Muscle layer of duodenum (tissue), 2 donors: ENCODE results near the gene FNDC3B.

Experiments used
- H3K27ac ChIP-seq: one replicate; pipeline ENCODE4 v1.7.0; 2013; ENCODE audit warnings: mild to moderate bottlenecking, low read length
- H3K27me3 ChIP-seq: one replicate; pipeline ENCODE4 v1.7.0; 2013; ENCODE audit warnings: low read depth, mild to moderate bottlenecking, control low read depth, low read length
- H3K36me3 ChIP-seq, 2 donors: one replicate each; pipeline ENCODE4 v1.7.0; 2013; ENCODE audit warnings: low read length in 2 of 2, control low read depth in 1 of 2, mild to moderate bottlenecking in 1 of 2; ENCODE audit not compliant: insufficient read depth in 2 of 2, control insufficient read depth in 1 of 2
- H3K4me1 ChIP-seq, 2 donors: one replicate each; pipeline ENCODE4 v1.7.0; 2013; ENCODE audit warnings: low read length in 2 of 2, mild to moderate bottlenecking in 2 of 2, control low read depth in 1 of 2, moderate library complexity in 1 of 2; ENCODE audit not compliant: insufficient read depth in 2 of 2, control insufficient read depth in 1 of 2
- H3K4me3 ChIP-seq, 2 donors: one replicate each; pipeline ENCODE4 v1.7.0; 2013; ENCODE audit warnings: low read length in 2 of 2, low read depth in 1 of 2, mild to moderate bottlenecking in 1 of 2
- H3K9me3 ChIP-seq, 2 donors: one replicate each; pipeline ENCODE4 v1.7.0; 2013; ENCODE audit warnings: low read length in 2 of 2, control low read depth in 1 of 2, mild to moderate bottlenecking in 1 of 2; ENCODE audit not compliant: control insufficient read depth in 1 of 2
- donor health status: healthy.

The FNDC3B gene

GRCh38 chr3:172111163-172111562 is 71.8 kb downstream of the FNDC3B start:
- Histone ChIP-seq H3K27me3 (no peaks in the 10 kb centered on the region), H3K9me3 (no peaks in the 10 kb centered on the region), H3K36me3 (peaks cover 10 to 19% of the 10 kb centered on the region in 2 donors), H3K4me1 (peaks cover 19 to 31% of the 10 kb centered on the region in 2 donors), H3K27ac (no peak overlapping the region), H3K4me3 (no peak overlapping the region)

DNA sequence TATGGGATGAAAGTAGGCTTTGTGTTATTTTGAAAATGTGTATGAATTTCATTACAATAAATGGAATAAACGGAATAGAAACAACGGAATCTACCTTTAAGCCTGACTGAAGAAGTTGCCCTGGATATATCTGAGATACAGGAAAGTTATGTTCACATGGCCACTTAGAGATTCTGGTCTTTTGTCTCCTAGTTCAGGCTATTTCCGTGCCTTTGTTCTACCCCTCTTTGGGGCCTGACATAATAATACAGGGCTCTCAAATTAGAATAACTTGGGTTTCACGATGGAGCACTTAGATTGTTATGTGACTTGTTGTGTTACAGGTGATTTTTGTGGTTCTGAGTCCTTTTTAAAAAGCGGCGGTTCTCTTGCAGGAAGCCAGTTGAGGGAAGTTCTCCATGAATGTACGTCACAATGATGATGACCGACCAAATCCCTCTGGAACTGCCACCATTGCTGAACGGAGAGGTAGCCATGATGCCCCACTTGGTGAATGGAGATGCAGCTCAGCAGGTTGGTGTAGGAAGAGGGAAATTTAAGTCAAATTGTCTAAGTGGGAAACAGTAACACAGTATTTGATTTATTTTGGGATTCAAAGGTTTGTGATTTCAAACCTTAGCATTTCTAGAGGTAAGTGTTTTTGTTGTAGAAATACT is 72.8 kb downstream of the FNDC3B start:
- peaks cover 9 to 29% of the 10 kb centered on the region in 2 donors for H3K4me1 ChIP-seq
- H3K27ac ChIP-seq = no peak overlapping the region
- no peaks in the 10 kb centered on the region for H3K27me3 ChIP-seq
- H3K4me3 ChIP-seq = no peak overlapping the region
- no peaks in the 10 kb centered on the region for H3K9me3 ChIP-seq
- peaks cover 10 to 19% of the 10 kb centered on the region in 2 donors for H3K36me3 ChIP-seq

DNA sequence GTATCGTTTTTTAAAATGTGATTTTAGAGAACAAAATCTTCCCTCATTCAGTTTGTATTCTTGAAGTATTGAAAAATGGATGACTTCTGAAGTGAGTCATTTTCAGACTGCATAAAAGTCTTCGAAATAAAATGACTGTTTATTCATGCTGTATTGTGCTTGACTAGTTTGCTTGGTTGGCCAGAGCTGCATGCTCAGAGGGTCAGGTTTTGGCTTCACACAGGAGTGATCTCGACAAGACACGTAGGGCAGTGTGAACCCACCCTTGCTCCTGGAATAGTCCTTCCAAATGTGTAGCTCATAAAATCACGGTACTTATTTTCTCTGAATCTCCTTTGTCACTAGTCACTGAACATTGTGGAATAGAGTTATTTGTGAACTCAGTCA is 73.3 kb downstream of the FNDC3B start:
- Histone ChIP-seq H3K36me3 (peaks cover 10 to 19% of the 10 kb centered on the region in 2 donors), H3K4me1 (peaks cover 4 to 25% of the 10 kb centered on the region in 2 donors), H3K9me3 (no peaks in the 10 kb centered on the region), H3K4me3 (no peak overlapping the region), H3K27me3 (no peaks in the 10 kb centered on the region), H3K27ac (no peak overlapping the region)

DNA sequence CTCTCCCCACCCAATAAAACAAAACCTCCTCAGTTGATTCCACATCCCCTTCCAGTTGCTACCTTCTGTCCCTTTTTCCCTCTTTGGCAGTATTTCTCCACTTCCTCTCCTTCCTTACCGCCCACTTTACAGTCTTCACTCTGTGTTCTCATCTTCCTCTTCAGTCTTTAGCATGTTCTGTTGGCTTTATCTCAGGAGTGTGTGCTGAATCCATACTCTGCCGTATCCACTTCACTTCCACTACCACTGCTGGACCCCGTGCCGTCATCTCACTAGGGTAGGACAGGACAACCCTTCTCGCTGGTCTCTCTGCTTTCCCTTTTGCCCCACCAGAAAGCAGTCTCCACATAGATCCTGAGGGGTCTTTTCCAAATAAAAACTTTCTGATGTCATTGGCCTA is 74.3 kb downstream of the FNDC3B start:
- Histone ChIP-seq H3K36me3 (peaks cover 10 to 19% of the 10 kb centered on the region in 2 donors), H3K27ac (no peak overlapping the region), H3K4me1 (peaks cover 4 to 27% of the 10 kb centered on the region in 2 donors), H3K9me3 (no peaks in the 10 kb centered on the region), H3K4me3 (no peak overlapping the region), H3K27me3 (no peaks in the 10 kb centered on the region)

DNA sequence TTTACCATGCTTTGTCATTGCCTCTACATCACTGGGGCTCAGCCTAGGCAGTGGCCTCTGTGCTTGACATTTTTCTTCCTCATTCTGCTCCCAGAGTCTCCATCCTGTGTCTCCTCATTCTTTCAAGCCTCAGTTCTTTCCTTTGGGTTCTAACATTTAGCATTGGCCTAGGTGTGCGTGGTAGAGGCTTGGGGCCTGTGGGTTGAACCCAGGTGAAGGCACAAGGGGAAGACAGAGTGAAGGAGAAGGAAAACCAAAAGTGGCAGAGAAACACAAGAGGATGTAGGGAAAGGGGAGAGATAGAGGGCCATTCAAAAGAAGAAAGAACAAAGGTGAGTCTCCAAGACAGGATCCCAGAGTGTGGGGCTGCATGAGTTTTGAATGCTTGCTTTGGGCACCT is 75.7 kb downstream of the FNDC3B start:
- Histone ChIP-seq H3K27ac (no peak overlapping the region), H3K4me1 (peaks cover 4 to 30% of the 10 kb centered on the region in 2 donors), H3K4me3 (no peak overlapping the region), H3K9me3 (no peaks in the 10 kb centered on the region), H3K36me3 (peaks cover 10 to 19% of the 10 kb centered on the region in 2 donors), H3K27me3 (no peaks in the 10 kb centered on the region)

DNA sequence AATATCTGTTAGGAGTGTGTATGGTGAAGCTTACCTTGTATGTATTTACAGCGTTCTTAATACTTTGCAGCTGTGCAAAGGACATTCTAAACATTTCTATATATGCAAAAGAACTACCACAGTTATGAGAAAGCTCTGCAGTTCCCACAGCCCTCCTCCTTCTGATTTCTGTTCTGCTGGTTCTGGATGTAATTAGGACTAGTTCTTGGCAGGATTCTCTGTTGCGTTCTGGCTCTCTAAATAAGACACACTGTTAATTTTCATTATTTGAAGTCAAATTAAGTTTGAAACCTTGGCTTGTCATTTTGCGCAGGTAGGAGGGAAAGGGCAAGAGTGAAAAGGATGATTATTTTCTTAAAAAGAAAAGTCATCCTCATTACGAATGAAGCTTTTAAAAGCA is 76.4 kb downstream of the FNDC3B start:
- H3K4me3 ChIP-seq = no peak overlapping the region
- H3K4me1 ChIP-seq = peaks cover 4 to 33% of the 10 kb centered on the region in 2 donors
- peaks cover 10 to 19% of the 10 kb centered on the region in 2 donors for H3K36me3 ChIP-seq
- H3K27me3 ChIP-seq = no peaks in the 10 kb centered on the region
- no peaks in the 10 kb centered on the region for H3K9me3 ChIP-seq
- H3K27ac ChIP-seq = no peak overlapping the region

- H3K9me3 ChIP-seq = no peaks in the 10 kb centered on the region
- H3K36me3 ChIP-seq = peaks cover 10 to 19% of the 10 kb centered on the region in 2 donors
- H3K27me3 ChIP-seq = no peaks in the 10 kb centered on the region
- H3K27ac ChIP-seq = no peak overlapping the region
- H3K4me1 ChIP-seq = peaks cover 4 to 42% of the 10 kb centered on the region in 2 donors
- no peak overlapping the region for H3K4me3 ChIP-seq
These were observed 78.6 kb downstream of the FNDC3B start for GRCh38 chr3:172118019-172118418.

GRCh38 chr3:172119266-172119969 is 80.0 kb downstream of the FNDC3B start:
- Histone ChIP-seq H3K27ac (no peak overlapping the region), H3K36me3 (peaks cover 6 to 10% of the 10 kb centered on the region in 2 donors), H3K27me3 (no peaks in the 10 kb centered on the region), H3K4me3 (no peak overlapping the region), H3K4me1 (peaks cover 4 to 42% of the 10 kb centered on the region in 2 donors), H3K9me3 (no peaks in the 10 kb centered on the region)

GRCh38 chr3:172120912-172121311 is 81.5 kb downstream of the FNDC3B start:
- peaks cover 0 to under 1% of the 10 kb centered on the region in 2 donors for H3K36me3 ChIP-seq
- H3K4me1 ChIP-seq = peaks cover 9 to 38% of the 10 kb centered on the region in 2 donors
- no peak overlapping the region for H3K27ac ChIP-seq
- H3K9me3 ChIP-seq = no peaks in the 10 kb centered on the region
- no peak overlapping the region for H3K4me3 ChIP-seq
- no peaks in the 10 kb centered on the region for H3K27me3 ChIP-seq

GRCh38 chr3:172121981-172122380 is 82.6 kb downstream of the FNDC3B start:
- Histone ChIP-seq H3K4me3 (no peak overlapping the region), H3K27me3 (no peaks in the 10 kb centered on the region), H3K4me1 (peaks cover 14 to 33% of the 10 kb centered on the region in 2 donors), H3K9me3 (no peaks in the 10 kb centered on the region), H3K27ac (no peak overlapping the region), H3K36me3 (peaks cover 0 to 7% of the 10 kb centered on the region in 2 donors)

- Histone ChIP-seq H3K27ac (peak overlapping the region; percentile 75), H3K9me3 (no peaks in the 10 kb centered on the region), H3K27me3 (no peaks in the 10 kb centered on the region), H3K36me3 (peaks cover 0 to 7% of the 10 kb centered on the region in 2 donors), H3K4me1 (peaks cover 18 to 45% of the 10 kb centered on the region in 2 donors), H3K4me3 (no peak overlapping the region)
These were observed 84.9 kb downstream of the FNDC3B start for GRCh38 chr3:172124271-172124670.
